Activated CD8-positive, alpha-beta T cell treated with anti-CD3 and anti-CD28 coated beads for 36 hours (primary cell): ENCODE measurements around the gene KCNJ13. TPM values are rescaled to one million over a fixed set of nuclear protein-coding genes. Genes with fewer than 3 reads are reported as not detected.

Source experiments
- ATAC-seq: fragments of 200-7000 bp; cut with Tn5 transposase; one replicate; pipeline ENCODE4 v1.10.0; 2021; ENCODE audit warnings: mild to moderate bottlenecking, moderate library complexity
- CTCF ChIA-PET: fragments of 350-600 bp; sonication (Branson Sonifier 250); formaldehyde crosslinking; loops from one replicate; lab custom pipeline; 2021; ENCODE audit warnings: antibody characterized with exemption; lab: Charles Lee
- POLR2A ChIA-PET: fragments of 350-600 bp; sonication (Branson Sonifier 250); formaldehyde crosslinking; loops from one replicate; lab custom pipeline; 2021; ENCODE audit warnings: antibody characterized with exemption; lab: Charles Lee
- DNase-seq: peaks from one replicate; pipeline ENCODE4 v3.0.0-alpha.2; 2020
- H3K27ac Mint-ChIP-seq: one replicate; pipeline ENCODE4 v1.8.0; 2021; ENCODE audit warnings: mild to moderate bottlenecking, mixed read lengths
- H3K27me3 Mint-ChIP-seq: one replicate; pipeline ENCODE4 v1.8.0; 2021; ENCODE audit warnings: mixed read lengths
- H3K36me3 Mint-ChIP-seq: one replicate; pipeline ENCODE4 v1.8.0; 2021; ENCODE audit warnings: low read depth, mixed read lengths
- H3K4me1 Mint-ChIP-seq: one replicate; pipeline ENCODE4 v1.8.0; 2021; ENCODE audit warnings: low read depth, mixed read lengths
- H3K4me3 Mint-ChIP-seq: one replicate; pipeline ENCODE4 v1.8.0; 2021; ENCODE audit warnings: mild to moderate bottlenecking, moderate library complexity, mixed read lengths
- H3K9me3 Mint-ChIP-seq: one replicate; pipeline ENCODE4 v1.8.0; 2021; ENCODE audit warnings: mixed read lengths
- CTCF ChIP-seq: fragments of 200-600 bp; IDR thresholded peaks from one replicate; pipeline ENCODE4 v1.8.0; 2022; ENCODE audit warnings: antibody characterized with exemption, mild to moderate bottlenecking
- intact Hi-C: fragments of 100-400 bp; cut with micrococcal nuclease; formaldehyde crosslinking; loops from one replicate; pipeline ENCODE4 v1.10.0; 2022
- total RNA-seq, 2 experiments: library from RNA; stranded (reverse); gene quantifications; one replicate each; pipeline ENCODE4 v1.2.3, GENCODE V29; 2021

The KCNJ13 gene
- total RNA-seq, 2 experiments from 2014 or later = not detected

- H3K36me3 Mint-ChIP-seq = peaks cover 32% of the 10 kb centered on the region
- no peak for TF ChIP-seq CTCF
- ChIA-PET POLR2A (no interaction called here), CTCF (no interaction called here)
- DNase-seq (no peak), ATAC-seq (no peak)
- peaks cover 10% of the 10 kb centered on the region for H3K4me1 Mint-ChIP-seq
- no peak overlapping the region for H3K27ac Mint-ChIP-seq
- no peaks in the 10 kb centered on the region for H3K27me3 Mint-ChIP-seq
- no peak overlapping the region for H3K4me3 Mint-ChIP-seq
- H3K9me3 Mint-ChIP-seq = no peaks in the 10 kb centered on the region
- intact Hi-C loops = no loop called here
These were observed 6.9 kb upstream of the KCNJ13 start for GRCh38 chr2:232783278-232783677.

- intact Hi-C loops = no loop called here
- DNase-seq (peak; percentile 65), ATAC-seq (peak; percentile 99)
- H3K9me3 Mint-ChIP-seq = no peaks in the 10 kb centered on the region
- H3K27ac Mint-ChIP-seq = peak overlapping the region; percentile 47
- H3K36me3 Mint-ChIP-seq = peaks cover 25% of the 10 kb centered on the region
- peaks cover 10% of the 10 kb centered on the region for H3K4me1 Mint-ChIP-seq
- no peak overlapping the region for H3K4me3 Mint-ChIP-seq
- POLR2A ChIA-PET = no interaction called here
- no peaks in the 10 kb centered on the region for H3K27me3 Mint-ChIP-seq
- no peak for TF ChIP-seq CTCF
- CTCF ChIA-PET = no interaction called here
These were observed 5.4 kb upstream of the KCNJ13 start for GRCh38 chr2:232781765-232782164.

GRCh38 chr2:232779934-232780333 is 3.6 kb upstream of the KCNJ13 start:
- CTCF ChIA-PET = interaction anchor here (1.5 kb wide), 1 partner anchor 275 kb away, joined by 5 read pairs; no protein-coding TSS in a partner anchor
- Mint-ChIP-seq H3K4me3 (no peak overlapping the region), H3K9me3 (no peaks in the 10 kb centered on the region), H3K36me3 (peaks cover 22% of the 10 kb centered on the region), H3K27ac (no peak overlapping the region), H3K4me1 (peaks cover 10% of the 10 kb centered on the region), H3K27me3 (no peaks in the 10 kb centered on the region)
- TF ChIP-seq CTCF = no peak
- ATAC-seq (no peak), DNase-seq (no peak)
- intact Hi-C loops = no loop called here
- POLR2A ChIA-PET = no interaction called here

GRCh38 chr2:232779465-232779864 is 3.1 kb upstream of the KCNJ13 start:
- POLR2A ChIA-PET = interaction anchor here (0.5 kb wide), 1 partner anchor 42 kb away, joined by 3 read pairs; no protein-coding TSS in a partner anchor
- DNase-seq (no peak), ATAC-seq (no peak)
- CTCF ChIA-PET = interaction anchor here (1.5 kb wide), 1 partner anchor 275 kb away, joined by 5 read pairs; no protein-coding TSS in a partner anchor
- H3K4me3 Mint-ChIP-seq = no peak overlapping the region
- H3K9me3 Mint-ChIP-seq = no peaks in the 10 kb centered on the region
- intact Hi-C loops = no loop called here
- H3K36me3 Mint-ChIP-seq = peaks cover 20% of the 10 kb centered on the region
- TF ChIP-seq CTCF = no peak
- no peak overlapping the region for H3K27ac Mint-ChIP-seq
- peaks cover 7% of the 10 kb centered on the region for H3K4me1 Mint-ChIP-seq
- no peaks in the 10 kb centered on the region for H3K27me3 Mint-ChIP-seq

- intact Hi-C loops = no loop called here
- DNase-seq (no peak), ATAC-seq (no peak)
- no peak for TF ChIP-seq CTCF
- Mint-ChIP-seq H3K27me3 (no peaks in the 10 kb centered on the region), H3K9me3 (no peaks in the 10 kb centered on the region), H3K4me3 (no peak overlapping the region), H3K27ac (no peak overlapping the region), H3K36me3 (peaks cover 21% of the 10 kb centered on the region), H3K4me1 (peaks cover 19% of the 10 kb centered on the region)
- ChIA-PET POLR2A (no interaction called here), CTCF (interaction anchor here (1.4 kb wide), 1 partner anchor 8 kb away, joined by 3 read pairs; no protein-coding TSS in a partner anchor)
These were observed 911 bp upstream of the KCNJ13 start for GRCh38 chr2:232777276-232777675.
